HG02870 (cell line): Measurements from ENCODE around the gene NR6A1.

ENCODE experiments used
- ATAC-seq: cut with Tn5 transposase; IDR thresholded peaks from one replicate; pipeline ENCODE4 v1.9.1; 2021; ENCODE audit warnings: mild to moderate bottlenecking, moderate library complexity; ENCODE audit not compliant: unreplicated experiment

NR6A1 gene

GRCh38 chr9:124730772-124731171, 40.3 kb downstream of the NR6A1 start:
- no peak for ATAC-seq

GRCh38 chr9:124726886-124727285, 44.2 kb downstream of the NR6A1 start:
- ATAC-seq = no peak

GRCh38 chr9:124725068-124725452, 46.1 kb downstream of the NR6A1 start:
- no peak for ATAC-seq

- ATAC-seq = no peak
These were observed 46.6 kb downstream of the NR6A1 start for GRCh38 chr9:124724415-124725067.

- no peak for ATAC-seq
These were observed 47.8 kb downstream of the NR6A1 start for GRCh38 chr9:124723352-124723751.

GRCh38 chr9:124721109-124721906, 49.8 kb downstream of the NR6A1 start:
- no peak for ATAC-seq

- ATAC-seq = no peak
These were observed 50.5 kb downstream of the NR6A1 start for GRCh38 chr9:124720429-124721108.

- no peak for ATAC-seq
These were observed 52.2 kb downstream of the NR6A1 start for GRCh38 chr9:124718928-124719327.

- ATAC-seq = no peak
These were observed 53.5 kb downstream of the NR6A1 start for GRCh38 chr9:124717597-124717996.

GRCh38 chr9:124716808-124717207, 54.3 kb downstream of the NR6A1 start:
- ATAC-seq = no peak

- no peak for ATAC-seq
These were observed 60.3 kb downstream of the NR6A1 start for GRCh38 chr9:124710766-124711165.

GRCh38 chr9:124709292-124709690, 61.8 kb downstream of the NR6A1 start:
- ATAC-seq = no peak

- ATAC-seq = no peak
These were observed 62.3 kb downstream of the NR6A1 start for GRCh38 chr9:124708633-124709291.

GRCh38 chr9:124708074-124708473, 63.0 kb downstream of the NR6A1 start:
- no peak for ATAC-seq

- ATAC-seq = no peak
These were observed 63.4 kb downstream of the NR6A1 start for GRCh38 chr9:124707666-124708065.

- no peak for ATAC-seq
These were observed 64.4 kb downstream of the NR6A1 start for GRCh38 chr9:124706685-124707084.

GRCh38 chr9:124699575-124699974, 71.5 kb downstream of the NR6A1 start:
- ATAC-seq = no peak

GRCh38 chr9:124698265-124698664, 72.8 kb downstream of the NR6A1 start:
- no peak for ATAC-seq

- no peak for ATAC-seq
These were observed 73.5 kb downstream of the NR6A1 start for GRCh38 chr9:124697326-124698200.

GRCh38 chr9:124696101-124696500, 75.0 kb downstream of the NR6A1 start:
- ATAC-seq = no peak
